ENCODE results near the gene C8B.

Gene C8B

DNA sequence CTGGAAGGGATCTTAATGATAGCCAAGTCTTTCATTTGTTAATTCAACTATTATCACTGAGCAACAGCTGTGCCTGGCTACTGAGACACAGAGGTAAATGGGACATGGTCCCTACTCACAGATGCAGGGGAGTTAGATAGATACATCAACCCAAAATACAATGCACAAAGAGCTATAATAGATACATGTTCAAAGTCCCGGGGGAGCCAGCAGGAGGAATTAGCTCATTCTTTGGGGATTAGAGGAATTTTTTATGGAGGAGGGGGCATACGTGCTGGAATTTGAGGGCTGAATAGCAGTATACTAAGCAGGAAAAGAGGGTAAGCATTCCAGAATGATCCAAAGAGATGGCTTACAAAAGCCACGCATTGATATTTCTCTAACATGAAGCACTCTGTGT lies 34.6 kb downstream of the C8B start:
- DNase-seq (ENCODE audit: low spot score) = no peak

DNA sequence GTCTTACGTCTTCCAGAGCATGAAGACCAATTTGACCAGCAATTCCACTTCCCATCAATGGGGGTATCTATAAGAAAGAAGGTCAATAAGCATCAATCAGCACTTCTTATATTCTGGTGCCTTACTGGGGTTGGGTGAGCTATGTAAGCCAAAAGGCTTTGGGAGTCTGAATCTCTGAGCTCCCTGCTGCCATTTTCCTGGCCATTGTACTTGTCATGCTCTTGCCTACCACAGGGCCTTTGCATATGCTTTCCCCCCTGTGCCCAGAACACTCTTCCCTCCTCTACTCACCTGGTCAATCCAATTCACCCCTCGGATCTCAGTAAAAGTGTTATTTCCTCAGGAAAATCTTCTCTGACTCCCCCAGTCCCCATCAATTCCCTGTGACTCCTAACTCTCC lies 36.3 kb downstream of the C8B start:
- DNase-seq (ENCODE audit: low spot score) = no peak

DNA sequence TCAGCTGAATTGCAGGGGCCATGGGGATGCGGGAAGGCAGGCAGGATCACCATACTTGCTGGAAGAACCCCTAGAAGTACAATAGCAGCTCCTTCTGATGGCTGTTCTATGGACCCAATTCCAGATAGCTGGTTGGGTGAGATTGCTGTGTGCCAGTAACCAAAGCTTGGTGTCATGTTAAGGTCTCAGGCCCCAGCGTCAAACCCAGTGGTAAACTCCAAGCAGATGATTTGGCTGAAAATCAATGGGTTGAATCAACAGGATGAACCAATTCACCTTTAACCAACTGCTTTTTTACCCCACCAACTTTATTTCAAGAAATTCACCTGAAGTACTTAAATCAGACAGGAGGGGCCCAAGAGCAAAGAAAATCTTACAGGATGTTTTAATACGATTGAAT lies 37.8 kb downstream of the C8B start:
- DNase-seq (ENCODE audit: low spot score) = no peak

DNA sequence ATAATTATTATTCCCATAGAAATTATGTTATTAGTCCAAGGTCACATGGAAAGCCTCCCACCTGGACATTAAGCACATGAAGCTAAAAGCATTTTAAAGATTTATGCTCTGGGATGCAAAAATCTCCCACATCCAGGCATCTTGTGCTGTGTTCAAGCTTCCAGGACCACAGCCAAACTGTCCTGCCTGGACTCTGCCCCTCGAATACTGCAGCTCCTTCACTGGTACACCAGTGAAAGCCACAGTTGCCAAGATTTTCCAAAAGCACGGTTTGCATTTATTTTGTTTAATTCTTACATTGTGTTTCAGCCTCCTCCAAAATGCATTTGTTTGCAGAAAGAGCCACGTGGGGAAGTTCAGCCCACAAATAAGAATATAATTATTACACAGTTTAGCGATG lies 38.6 kb downstream of the C8B start:
- DNase-seq (ENCODE audit: low spot score) = no peak

DNA sequence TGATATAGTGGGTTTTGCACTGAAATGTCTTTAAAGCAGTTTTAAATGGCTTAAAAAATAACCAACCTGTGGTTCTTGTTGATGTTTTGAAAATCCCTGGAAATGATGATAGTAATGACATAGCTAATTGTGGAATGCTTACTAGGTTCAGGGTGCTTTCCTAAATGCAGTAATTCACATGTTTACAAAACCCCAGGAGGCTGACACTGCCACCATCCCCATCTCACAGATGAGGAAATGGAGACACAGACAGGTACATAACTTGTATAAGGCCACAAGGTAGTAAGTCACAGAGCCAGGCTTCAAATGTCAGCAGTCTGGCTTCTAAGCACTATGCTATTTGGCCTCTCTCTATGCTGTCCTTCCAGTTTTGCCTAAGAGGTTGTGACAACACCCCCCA lies 40.6 kb downstream of the C8B start:
- DNase-seq (ENCODE audit: low spot score) = no peak

DNA sequence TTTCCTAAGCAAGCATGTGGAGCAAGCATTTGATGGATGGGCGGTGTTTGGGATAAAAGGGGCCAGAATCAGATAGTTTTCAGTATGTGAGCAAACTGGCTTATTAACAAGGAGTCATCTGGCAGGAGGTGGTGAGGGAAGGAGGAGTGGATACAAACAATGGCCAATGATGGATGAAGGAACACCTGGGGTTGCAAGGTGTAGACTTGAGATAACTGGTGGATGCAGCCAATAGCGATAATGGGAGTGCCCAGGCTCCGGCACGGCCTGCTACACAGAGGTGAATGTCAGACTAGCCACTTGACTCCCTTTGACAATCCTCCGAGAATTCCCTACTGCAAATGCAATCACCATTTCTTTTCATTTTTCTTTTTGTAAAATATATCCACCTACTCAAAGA lies 41.7 kb downstream of the C8B start:
- DNase-seq (ENCODE audit: low spot score) = no peak

DNA sequence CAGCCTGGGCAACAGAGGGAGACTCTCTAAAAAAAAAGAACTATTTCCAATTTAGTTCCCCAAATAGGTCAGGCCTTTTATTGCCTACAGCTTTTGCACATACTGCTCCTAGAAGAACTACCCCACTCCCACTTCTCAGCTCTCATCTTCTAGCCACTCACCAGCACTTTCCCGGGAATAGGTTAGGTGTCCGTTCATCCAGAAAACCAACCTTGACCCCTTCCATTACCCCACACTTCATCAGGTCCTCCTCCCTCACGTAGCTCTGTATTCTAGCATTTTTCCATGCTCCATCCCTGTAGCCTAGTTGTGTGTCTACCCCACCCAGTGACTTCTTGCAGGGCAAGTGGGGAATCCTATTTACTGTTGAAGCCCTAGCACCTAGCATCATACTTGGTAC lies 42.6 kb downstream of the C8B start:
- no peak for DNase-seq (ENCODE audit: low spot score)

DNA sequence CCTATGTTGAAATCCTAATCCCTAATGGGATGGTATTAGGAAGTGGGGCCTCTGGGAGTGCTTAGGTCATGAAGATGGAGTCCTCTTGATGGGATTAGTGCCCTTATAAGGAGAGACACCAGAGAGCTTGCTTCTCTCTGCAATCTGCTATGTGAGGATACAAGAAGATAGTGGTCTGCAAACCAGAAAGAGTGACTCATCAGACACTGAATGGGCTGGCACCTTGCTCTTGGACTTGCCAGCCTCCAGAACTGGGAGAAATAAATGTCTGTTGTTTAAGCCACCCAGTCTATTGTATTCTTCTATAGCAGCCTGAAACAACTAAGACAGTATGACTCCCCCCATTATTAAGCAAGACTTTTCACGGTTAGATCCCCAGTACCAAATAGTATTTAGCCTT lies 43.3 kb downstream of the C8B start:
- no peak for DNase-seq (ENCODE audit: low spot score)

DNA sequence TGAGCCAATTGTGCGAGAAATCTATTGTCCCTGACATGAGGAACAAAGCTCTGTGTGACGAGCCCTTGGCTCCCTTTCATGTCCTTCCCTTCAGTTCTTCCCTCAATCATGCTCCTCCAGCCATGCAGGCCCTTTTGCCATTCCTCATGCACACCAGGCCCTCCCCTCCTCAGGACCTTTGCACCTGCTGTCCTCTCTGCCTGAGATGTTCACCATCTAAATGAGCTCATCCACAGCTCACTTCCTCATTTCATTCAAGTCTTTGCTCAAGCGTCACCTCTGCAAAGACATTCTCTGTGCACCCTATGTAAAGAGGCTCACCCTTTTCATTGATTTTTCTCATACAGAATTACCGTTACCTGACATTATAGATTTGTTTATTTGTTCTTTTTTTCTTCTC lies 43.7 kb downstream of the C8B start:
- DNase-seq (ENCODE audit: low spot score) = no peak

DNA sequence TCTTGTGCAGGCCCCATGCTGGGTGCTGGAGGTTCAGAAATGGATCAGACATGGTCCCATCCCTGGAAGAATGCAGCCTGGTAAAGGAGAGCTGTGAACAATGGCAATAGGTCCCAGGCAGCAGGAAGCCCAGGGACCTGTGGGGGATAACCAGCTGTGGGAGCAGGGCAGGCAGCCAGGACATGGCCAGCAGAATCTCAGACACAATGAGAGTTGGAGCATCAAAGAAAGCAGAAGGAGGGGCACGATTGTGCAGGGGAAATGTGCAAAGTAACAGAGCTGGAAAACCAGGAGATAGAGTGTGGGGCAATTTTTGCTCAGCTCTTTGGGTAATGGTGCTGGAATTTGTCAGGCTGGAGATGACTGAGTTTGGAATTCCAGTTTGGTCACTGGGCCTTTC lies 44.3 kb downstream of the C8B start:
- no peak for DNase-seq (ENCODE audit: low spot score)

DNA sequence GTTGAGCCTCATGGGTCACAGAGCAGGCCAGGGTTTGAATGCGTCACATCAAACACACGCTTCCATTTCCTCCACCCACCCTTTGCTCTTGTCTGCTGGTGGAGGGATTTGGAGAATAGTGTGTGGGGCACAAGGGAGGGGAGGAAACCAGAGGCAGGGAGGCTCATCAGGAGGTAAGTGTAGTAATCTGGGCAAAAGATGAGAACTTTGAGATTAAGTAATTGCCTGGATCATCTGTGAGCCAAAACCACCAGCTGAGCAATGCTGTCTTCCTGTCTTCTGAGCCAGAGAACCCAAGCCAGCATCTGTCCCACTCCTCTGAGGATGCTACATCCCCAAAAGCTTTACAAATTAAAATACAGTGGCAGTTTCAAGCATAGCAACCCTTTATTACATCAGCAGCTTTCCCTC lies 45.2 kb downstream of the C8B start:
- DNase-seq (ENCODE audit: low spot score) = no peak

DNA sequence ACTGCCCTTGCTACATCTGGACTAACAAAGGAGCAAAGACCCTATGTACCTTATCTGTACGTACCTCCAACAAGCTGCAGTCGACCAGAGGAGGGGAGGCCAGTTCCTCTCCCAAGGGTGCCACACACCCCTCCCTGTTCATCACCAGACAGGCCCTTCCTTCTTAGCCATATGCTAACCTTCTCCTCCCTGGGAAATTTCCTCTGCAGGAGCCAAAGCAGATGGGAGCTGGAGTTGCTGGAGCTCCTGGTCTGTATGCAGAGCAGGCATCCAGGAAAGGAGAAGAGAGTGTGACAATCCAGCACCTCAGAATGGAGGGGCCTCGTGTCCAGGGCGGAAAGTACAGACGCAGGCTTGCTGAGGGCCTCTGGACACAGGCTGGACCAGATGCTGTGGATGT lies 48.5 kb downstream of the C8B start:
- no peak for DNase-seq (ENCODE audit: low spot score)

DNA sequence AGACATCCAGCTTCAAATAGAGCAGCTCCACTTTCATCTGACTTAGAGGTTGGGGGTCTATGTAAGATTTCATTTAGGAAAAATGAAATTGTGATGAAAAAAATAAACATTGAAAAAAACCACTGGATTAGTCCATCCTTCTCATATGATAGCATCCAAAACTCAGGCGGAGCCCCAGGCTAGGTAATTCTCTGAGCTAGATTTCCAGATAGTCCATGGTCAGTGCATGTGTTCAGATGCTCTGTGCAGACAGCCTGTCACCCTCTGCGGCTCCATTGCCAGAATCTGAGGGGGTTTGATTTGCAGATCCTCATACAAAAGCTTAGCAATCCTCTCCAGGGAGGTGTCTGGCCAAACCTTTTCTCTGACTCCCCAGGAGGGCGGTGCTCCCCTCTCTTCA lies 49.2 kb downstream of the C8B start:
- DNase-seq (ENCODE audit: low spot score) = no peak

DNA sequence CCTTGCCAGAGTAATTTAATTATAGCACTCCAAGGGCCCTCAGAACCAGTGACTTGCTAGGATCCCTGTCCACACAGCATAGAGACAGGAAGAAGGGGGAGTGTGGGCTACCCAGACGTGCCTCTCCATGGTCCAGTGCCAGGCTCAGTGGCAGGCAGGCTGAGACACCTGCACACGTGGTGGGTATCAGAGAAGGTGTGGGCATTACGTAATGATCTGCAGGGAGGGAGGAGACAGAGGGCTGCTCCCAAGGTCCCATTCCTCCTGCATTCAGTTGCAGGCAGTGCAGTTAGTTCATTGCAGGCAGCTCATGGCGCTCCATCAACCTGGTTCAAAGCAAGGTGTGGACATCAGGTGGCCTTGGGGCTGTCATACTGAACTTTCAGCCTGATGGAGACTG lies 49.9 kb downstream of the C8B start:
- no peak for DNase-seq (ENCODE audit: low spot score)

DNA sequence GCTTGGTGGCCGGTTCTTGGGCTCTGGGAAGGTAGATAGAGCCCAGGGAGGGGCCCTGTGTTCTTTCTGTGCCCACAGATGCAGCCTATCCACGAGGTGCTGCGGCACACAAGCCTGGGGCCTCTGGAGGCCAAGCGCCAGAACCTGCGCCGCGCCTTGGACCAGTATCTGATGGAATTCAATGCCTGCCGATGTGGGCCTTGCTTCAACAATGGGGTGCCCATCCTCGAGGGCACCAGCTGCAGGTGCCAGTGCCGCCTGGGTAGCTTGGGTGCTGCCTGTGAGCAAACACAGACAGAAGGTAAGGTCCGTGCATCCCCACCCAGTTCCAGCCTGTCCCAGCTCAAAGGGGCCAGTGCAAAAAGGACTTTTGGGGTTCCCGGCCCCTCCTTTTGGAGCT lies 53.5 kb downstream of the C8B start:
- DNase-seq (ENCODE audit: low spot score) = no peak

DNA sequence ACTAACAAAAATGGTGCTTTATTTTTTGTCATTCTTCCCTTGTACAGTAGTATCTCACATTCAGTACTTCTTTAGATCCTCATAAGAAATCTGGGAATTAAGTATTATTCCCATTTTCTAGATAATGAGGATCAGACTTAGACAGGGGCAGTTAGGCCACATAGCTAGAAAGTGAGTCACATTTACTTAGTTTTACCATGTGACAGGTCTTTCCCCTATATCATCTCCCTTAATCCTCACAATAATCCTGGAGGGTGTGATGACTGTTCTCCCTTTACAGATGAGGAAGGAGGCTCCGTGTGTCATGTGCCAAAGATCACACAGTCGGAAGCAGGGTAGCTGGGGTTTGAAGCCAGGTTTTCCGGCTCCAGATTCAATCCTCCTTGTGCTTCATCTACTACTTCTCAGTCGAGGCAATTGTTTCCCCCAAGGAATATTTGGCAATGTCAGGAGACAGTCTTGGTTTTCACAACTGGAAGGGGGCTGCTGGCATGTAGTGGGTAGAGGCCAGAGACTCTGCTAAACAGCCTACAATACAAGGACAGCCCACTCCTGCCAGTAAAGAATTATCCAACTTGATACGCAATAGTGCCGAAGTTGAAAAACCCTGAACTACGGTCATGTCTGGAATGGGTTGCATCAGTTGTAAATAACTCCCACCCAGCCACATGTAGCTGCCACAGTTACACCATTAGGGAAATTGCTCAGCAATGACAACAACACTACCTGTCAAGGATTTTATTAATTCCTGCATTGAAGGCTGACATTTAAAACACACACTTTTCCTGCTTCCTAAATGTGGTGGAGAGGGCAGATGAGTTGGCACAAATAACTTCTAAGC lies 54.5 kb downstream of the C8B start:
- no peak for DNase-seq (ENCODE audit: low spot score)

DNA sequence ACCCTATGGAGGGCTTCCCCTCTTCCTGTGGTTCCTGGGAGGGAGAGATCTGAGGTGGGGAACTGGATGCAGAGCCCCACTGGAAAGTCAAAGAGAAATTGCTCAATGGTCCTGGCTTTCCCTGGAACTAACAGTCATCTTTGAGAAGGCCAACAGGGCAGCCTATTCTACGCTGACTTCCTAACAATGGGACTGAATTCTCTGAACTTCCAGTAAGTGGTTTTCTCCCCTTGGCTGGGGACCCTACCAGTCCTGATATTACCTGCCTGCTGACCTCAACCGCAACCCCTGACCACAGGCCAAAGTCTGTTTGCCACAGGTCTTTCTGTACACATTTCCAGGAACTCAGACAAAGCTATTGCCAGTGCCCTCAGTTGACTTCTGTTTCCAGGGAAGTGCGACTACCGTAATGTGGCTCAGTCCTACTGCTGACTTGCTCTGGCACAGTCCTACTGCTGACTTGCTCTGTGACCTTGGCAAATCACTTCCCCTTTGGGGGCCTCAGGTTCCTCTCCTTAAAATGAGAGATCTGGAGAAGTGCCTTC lies 55.3 kb downstream of the C8B start:
- no peak for DNase-seq (ENCODE audit: low spot score)

DNA sequence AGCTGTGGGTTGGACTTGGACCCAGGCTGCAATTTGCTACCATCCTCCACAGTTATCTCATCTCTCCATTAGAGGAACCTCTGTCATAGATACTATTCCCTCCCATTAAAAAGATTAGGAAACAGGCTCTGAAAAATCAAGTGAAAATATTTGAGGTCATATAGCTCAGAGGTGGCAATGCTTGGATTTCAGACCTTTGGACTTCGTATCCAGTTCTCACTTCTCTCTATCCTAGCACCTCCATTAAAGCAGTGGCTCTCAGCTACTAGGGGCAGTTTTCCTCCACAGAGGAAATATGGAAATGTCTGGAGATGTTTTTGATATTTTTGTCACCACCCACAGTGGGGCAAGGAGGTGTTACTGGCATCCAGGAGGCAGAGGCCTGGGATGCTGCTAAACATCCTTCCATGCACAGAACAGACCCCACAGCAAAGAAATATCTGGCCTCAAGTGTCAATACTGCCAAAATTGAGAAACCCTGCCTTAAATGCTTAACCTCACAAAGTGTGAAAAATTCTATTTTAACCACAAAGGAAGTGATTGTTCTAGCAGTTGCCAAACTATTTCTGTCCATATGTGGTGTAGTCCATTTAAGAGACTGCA lies 57.1 kb downstream of the C8B start:
- DNase-seq (ENCODE audit: low spot score) = no peak

DNA sequence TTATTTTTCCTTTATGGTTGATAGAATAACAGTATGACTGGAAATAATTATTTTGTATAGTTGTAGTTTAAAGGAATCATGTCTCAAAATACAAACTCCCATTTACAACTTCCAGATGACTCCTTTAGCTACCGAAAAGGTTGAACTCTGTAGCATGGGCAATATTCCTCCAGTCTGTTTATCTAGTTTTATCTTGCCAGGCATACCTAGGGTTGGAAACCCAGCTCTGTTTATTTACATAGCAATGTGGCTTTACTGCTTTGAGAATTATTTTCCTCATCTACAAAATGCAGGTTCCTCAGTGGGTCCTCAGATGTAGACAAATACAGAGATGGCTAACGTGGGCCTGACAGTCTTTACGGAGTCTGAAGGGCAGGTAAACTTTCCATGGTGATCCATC lies 60.1 kb downstream of the C8B start:
- DNase-seq (ENCODE audit: low spot score) = no peak

DNA sequence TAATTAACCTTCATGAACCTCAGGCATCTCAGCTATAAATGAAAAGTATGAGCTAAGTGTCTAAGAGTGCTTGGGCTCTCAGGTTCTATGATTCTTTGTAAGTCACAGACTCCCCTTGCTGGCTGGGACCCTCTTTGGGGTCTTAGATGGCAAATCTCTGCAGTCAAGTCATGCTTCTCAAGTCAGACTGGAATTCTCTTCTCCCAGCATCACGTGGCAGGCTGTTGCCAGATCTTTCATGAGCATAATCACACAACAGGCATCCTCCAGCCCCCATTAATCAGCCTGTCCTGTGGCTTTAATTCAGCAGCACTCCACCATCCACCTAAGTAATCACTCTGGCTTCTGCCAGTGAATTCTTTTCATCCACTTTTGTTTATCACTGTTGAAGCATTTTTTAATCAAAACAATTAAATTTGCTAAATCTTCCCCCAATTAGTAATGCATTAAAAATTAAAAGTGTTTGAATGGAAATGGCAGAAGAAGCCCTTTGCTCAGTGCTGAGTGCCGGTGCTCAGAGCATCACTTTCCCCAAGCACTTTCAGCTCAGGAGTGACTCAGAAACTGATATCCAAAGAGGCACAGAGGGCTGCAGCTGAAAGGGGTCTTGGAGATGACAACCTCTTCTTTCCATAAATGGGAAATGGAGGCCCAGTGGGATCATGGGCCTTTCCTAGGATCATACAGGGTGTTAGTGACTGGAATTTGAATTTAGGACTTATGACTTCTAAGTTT lies 61.0 kb downstream of the C8B start:
- no peak for DNase-seq (ENCODE audit: low spot score)

DNA sequence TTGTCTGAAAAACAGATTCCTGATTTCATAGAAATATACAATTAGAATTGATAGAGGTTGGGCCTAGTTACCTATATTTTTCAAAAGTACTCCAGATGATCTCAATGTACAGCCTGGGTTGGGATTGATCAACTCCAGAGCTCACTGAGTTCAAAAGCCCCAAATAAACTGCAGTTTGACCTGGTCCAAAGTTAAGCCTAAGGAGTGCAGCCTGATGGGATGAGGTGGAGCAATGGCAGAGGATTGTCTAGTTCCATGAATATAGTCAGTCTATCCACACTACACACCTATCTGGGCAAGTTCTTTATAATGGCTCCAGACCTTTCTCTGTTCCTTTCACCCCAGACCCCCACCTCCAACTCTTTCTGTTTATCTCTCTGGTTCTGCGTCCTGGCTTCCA lies 62.0 kb downstream of the C8B start:
- no peak for DNase-seq (ENCODE audit: low spot score)

DNA sequence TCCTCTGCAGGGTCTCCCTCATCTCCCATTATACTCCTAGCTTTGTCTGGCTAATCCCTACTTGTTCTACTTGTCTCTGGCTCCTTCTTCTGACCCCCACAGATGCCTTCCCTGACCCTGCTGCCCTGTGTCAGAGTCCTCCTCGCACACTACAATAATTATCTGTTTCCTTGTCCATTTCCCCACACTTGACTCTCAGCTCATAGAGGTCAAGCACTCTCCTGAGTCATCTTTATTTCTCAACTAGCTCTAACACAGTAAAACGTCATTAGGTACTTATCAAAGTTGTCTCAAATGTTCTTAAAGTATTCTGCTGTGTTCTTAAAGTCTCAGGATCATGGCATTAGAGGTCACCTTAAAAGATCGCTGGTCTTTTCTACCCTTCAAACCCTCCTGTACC lies 64.1 kb downstream of the C8B start:
- no peak for DNase-seq (ENCODE audit: low spot score)

DNA sequence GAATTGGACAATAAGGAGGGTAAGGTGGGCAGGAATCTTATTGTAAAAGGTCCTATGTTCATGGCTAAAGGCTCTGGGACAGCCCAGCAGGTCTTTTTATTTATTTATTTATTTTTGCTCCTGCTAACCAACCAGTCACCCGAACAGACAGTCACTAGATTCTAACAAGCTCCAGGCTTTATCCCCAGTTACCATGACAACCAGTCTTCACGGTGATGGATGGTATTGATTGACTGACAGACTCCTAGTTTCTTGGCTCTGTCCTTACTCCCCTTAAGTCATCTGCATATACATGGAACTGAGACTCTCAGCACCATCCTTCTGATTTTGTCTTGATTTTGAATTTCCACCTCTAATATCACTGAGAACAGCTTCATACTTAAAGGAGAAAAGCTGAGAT lies 66.9 kb downstream of the C8B start:
- no peak for DNase-seq (ENCODE audit: low spot score)

Measured in iPS-NIHi11 (cell line).